OCI-LY3 (cell line): ENCODE measurements around the gene SSTR4.

Source experiments
- CTCF ChIP-seq: fragments of 200-600, 300-600 bp; sonication (generic); IDR thresholded peaks from 2 replicates; pipeline ENCODE4 v1.5.1; 2014; ENCODE audit warnings: antibody characterized with exemption, low read length, low read depth
- EZH2phosphoT487 ChIP-seq: fragments of 200-600 bp; shearing (Covaris generic); IDR thresholded peaks from 2 replicates; pipeline ENCODE4 v1.6.1; 2018; ENCODE audit warnings: antibody characterized with exemption, mixed run types, low read depth

- TF ChIP-seq CTCF (no peak), EZH2phosphoT487 (no peak)
These were observed 36.6 kb upstream of the SSTR4 start for GRCh38 chr20:22998476-22998875.
